Mucosa of stomach (tissue), 1 donor: ENCODE measurements around the gene ASTN2.

Source experiments
- H3K27me3 ChIP-seq: one replicate; pipeline ENCODE4 v1.7.0; 2013; ENCODE audit warnings: mild to moderate bottlenecking, low read length; ENCODE audit not compliant: control insufficient read depth, insufficient read depth
- H3K36me3 ChIP-seq: one replicate; pipeline ENCODE4 v1.7.0; 2013; ENCODE audit warnings: low read length; ENCODE audit not compliant: control insufficient read depth, insufficient read depth
- H3K4me1 ChIP-seq: one replicate; pipeline ENCODE4 v1.7.0; 2013; ENCODE audit warnings: mild to moderate bottlenecking, low read length; ENCODE audit not compliant: control insufficient read depth, insufficient read depth
- H3K4me3 ChIP-seq: one replicate; pipeline ENCODE4 v1.7.0; 2013; ENCODE audit warnings: low read length
- H3K9ac ChIP-seq: one replicate; pipeline ENCODE4 v1.7.0; 2013; ENCODE audit warnings: mild to moderate bottlenecking, low read length, moderate library complexity
- H3K9me3 ChIP-seq: one replicate; pipeline ENCODE4 v1.7.0; 2013; ENCODE audit warnings: mild to moderate bottlenecking, low read length, moderate library complexity; ENCODE audit not compliant: control insufficient read depth
- donor health status: Pancreatic carcinoma.

Gene ASTN2

DNA sequence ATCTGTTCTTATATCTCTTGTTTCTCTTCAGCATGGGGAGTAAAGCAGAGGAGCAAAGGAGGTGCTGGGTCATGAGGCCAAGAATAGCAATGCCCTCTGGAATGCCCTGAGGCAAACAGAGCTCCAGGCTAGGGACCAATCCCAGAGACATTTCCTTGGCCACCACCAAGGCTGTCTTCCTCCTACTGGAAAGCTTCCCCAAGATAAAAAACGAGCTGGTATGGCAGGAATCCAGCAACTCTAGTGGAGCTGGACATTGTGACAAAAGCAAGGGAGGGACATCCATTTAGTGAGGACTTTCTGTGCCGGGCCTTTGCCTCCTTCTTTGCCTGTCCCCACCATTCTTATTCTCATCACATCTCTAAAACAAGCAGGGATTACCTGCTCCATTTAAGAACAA is 161.6 kb downstream of the ASTN2 start:
- H3K4me3 ChIP-seq: no peak overlapping the region
- no peaks in the 10 kb centered on the region for H3K4me1 ChIP-seq
- no peaks in the 10 kb centered on the region for H3K9me3 ChIP-seq
- no peaks in the 10 kb centered on the region for H3K27me3 ChIP-seq
- H3K9ac ChIP-seq: no peak overlapping the region
- H3K36me3 ChIP-seq: no peaks in the 10 kb centered on the region

GRCh38 chr9:117250610-117251215 is 164.1 kb downstream of the ASTN2 start:
- H3K9me3 ChIP-seq: no peaks in the 10 kb centered on the region
- H3K36me3 ChIP-seq: no peaks in the 10 kb centered on the region
- no peaks in the 10 kb centered on the region for H3K27me3 ChIP-seq
- H3K4me3 ChIP-seq: no peak overlapping the region
- H3K4me1 ChIP-seq: no peaks in the 10 kb centered on the region
- no peak overlapping the region for H3K9ac ChIP-seq

DNA sequence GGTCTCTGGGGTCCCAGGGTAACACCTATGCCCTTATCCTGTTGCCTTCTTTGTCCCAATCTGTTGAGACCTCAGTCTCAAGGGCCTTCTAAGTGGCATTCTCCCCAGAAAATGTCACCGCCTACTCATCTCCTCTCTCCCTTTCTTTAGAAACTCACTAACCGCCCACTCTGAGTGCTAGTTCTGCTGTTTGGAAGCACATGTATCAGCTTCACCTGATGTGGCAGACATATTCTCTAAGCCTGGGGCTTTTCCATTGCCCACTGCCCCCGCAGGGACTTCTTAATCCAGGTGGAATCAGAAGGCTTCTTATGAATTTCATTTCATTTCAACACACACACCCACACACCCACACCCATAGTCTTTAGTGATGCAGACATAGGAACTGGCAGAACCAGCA is 165.1 kb downstream of the ASTN2 start:
- H3K4me1 ChIP-seq: no peaks in the 10 kb centered on the region
- H3K4me3 ChIP-seq: no peak overlapping the region
- H3K27me3 ChIP-seq: no peaks in the 10 kb centered on the region
- no peaks in the 10 kb centered on the region for H3K9me3 ChIP-seq
- no peak overlapping the region for H3K9ac ChIP-seq
- no peaks in the 10 kb centered on the region for H3K36me3 ChIP-seq

DNA sequence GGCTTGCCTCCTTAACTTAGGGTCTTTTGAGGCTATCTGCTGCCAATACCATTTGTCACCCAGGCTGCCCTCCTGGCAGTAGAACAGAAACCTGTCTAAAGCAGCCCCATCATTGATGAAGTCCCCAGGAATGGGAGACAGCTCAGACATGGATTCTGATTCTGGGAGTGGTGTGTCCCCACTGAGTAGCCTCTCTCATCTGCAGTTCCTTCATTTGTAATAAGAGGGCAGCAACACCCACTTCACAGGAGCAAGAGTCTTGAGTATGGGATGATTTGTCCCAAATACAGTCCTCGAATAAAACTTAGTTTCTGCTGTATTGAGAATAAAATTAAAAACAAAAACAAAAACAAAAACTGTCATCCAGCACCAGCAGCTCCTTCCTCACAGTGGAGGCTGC is 167.6 kb downstream of the ASTN2 start:
- H3K4me1 ChIP-seq: no peaks in the 10 kb centered on the region
- no peak overlapping the region for H3K9ac ChIP-seq
- H3K9me3 ChIP-seq: no peaks in the 10 kb centered on the region
- no peaks in the 10 kb centered on the region for H3K36me3 ChIP-seq
- H3K4me3 ChIP-seq: no peak overlapping the region
- H3K27me3 ChIP-seq: no peaks in the 10 kb centered on the region

DNA sequence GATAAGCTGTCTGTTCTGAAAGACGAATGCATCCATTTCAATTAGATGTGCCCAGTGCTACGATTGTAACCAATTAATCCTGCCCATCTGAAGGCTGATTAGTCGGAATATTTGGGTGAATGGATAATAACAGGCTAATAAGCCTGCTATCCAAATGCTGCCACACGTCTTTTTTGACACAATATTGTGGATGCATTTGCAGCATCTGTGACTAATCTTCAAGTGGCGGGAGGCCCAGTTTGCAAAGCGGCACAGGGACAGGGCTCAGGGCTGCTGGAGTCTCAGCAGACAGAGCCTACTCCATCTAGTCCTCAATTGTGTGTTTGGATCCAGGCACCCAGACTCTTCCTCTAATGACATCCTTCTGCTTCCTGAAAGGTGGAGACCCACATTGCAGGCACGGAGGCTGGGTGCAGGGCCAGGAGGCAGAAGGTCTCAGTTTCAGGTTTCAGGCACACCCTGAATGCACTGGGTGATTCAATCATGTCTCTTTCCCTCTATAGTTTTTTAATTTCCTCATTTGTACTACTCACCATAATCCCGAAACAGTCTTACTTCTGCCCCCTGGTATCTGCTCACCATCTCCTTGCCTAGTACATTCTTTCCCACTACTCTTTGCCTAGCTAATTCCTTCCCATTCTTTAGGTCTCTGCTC is 169.6 kb downstream of the ASTN2 start:
- Histone ChIP-seq H3K36me3 (no peaks in the 10 kb centered on the region), H3K4me1 (no peaks in the 10 kb centered on the region), H3K27me3 (no peaks in the 10 kb centered on the region), H3K9me3 (no peaks in the 10 kb centered on the region), H3K9ac (no peak overlapping the region), H3K4me3 (no peak overlapping the region)

GRCh38 chr9:117242082-117242481 is 172.8 kb downstream of the ASTN2 start:
- Histone ChIP-seq H3K36me3 (no peaks in the 10 kb centered on the region), H3K9ac (no peak overlapping the region), H3K9me3 (no peaks in the 10 kb centered on the region), H3K4me1 (no peaks in the 10 kb centered on the region), H3K27me3 (no peaks in the 10 kb centered on the region), H3K4me3 (no peak overlapping the region)

GRCh38 chr9:117239428-117239827 is 175.4 kb downstream of the ASTN2 start:
- no peak overlapping the region for H3K9ac ChIP-seq
- no peaks in the 10 kb centered on the region for H3K36me3 ChIP-seq
- no peaks in the 10 kb centered on the region for H3K9me3 ChIP-seq
- H3K4me3 ChIP-seq: no peak overlapping the region
- H3K4me1 ChIP-seq: no peaks in the 10 kb centered on the region
- no peaks in the 10 kb centered on the region for H3K27me3 ChIP-seq

GRCh38 chr9:117234103-117234502 is 180.8 kb downstream of the ASTN2 start:
- Histone ChIP-seq H3K27me3 (no peaks in the 10 kb centered on the region), H3K9me3 (no peaks in the 10 kb centered on the region), H3K4me1 (no peaks in the 10 kb centered on the region), H3K4me3 (no peak overlapping the region), H3K9ac (no peak overlapping the region), H3K36me3 (no peaks in the 10 kb centered on the region)

GRCh38 chr9:117233016-117233415 is 181.8 kb downstream of the ASTN2 start:
- no peak overlapping the region for H3K9ac ChIP-seq
- H3K9me3 ChIP-seq: no peaks in the 10 kb centered on the region
- no peak overlapping the region for H3K4me3 ChIP-seq
- no peaks in the 10 kb centered on the region for H3K27me3 ChIP-seq
- H3K36me3 ChIP-seq: no peaks in the 10 kb centered on the region
- no peaks in the 10 kb centered on the region for H3K4me1 ChIP-seq

DNA sequence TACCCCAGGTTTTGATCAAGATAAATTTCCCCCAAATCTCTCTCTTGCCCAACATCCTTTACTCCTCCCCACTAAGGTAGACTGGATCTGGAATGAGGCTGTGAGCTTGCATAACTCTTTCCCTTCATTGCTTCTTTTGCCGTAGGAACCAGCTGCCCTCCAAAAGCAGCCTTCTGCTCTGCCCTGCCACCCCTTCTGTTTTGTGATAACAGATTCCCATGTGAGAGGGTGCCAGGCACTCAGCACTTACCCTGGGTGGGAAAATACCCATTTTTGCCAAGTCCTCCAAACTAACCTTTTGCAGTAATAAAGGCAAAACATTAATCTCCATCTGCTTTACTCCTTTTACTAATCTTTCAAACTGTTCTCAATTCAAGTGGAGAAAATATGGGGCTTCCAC is 182.6 kb downstream of the ASTN2 start:
- no peaks in the 10 kb centered on the region for H3K36me3 ChIP-seq
- no peaks in the 10 kb centered on the region for H3K4me1 ChIP-seq
- no peaks in the 10 kb centered on the region for H3K27me3 ChIP-seq
- H3K4me3 ChIP-seq: no peak overlapping the region
- no peak overlapping the region for H3K9ac ChIP-seq
- no peaks in the 10 kb centered on the region for H3K9me3 ChIP-seq

DNA sequence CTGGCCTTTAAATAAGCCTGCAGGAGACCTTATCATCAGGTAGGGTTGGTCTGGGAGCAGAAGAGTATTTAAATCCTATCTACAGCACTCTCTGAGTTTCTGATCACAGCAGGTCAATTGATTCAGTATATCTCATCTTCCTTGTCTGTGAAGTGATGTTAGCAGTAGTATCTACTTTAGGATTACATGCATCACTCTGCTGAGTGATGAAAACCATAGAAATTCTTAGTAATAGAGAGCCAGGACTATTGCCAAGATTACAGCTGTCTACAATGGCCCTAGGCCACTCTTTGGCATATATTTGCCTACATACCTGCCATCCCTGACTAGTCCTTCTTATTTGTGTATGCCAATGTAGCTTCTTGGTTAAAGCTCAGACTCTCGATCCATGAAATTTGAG is 183.8 kb downstream of the ASTN2 start:
- Histone ChIP-seq H3K9ac (no peak overlapping the region), H3K27me3 (no peaks in the 10 kb centered on the region), H3K36me3 (no peaks in the 10 kb centered on the region), H3K4me3 (no peak overlapping the region), H3K9me3 (no peaks in the 10 kb centered on the region), H3K4me1 (no peaks in the 10 kb centered on the region)

GRCh38 chr9:117224695-117225094 is 190.2 kb downstream of the ASTN2 start:
- Histone ChIP-seq H3K9ac (no peak overlapping the region), H3K27me3 (no peaks in the 10 kb centered on the region), H3K4me3 (no peak overlapping the region), H3K36me3 (no peaks in the 10 kb centered on the region), H3K4me1 (no peaks in the 10 kb centered on the region), H3K9me3 (no peaks in the 10 kb centered on the region)

GRCh38 chr9:117218951-117219350 is 195.9 kb downstream of the ASTN2 start:
- Histone ChIP-seq H3K27me3 (no peaks in the 10 kb centered on the region), H3K36me3 (no peaks in the 10 kb centered on the region), H3K4me1 (no peaks in the 10 kb centered on the region), H3K4me3 (no peak overlapping the region), H3K9me3 (no peaks in the 10 kb centered on the region), H3K9ac (no peak overlapping the region)
